IPS-NIHi7 (cell line): Measurements from ENCODE around the gene SDSL.
A peak's percentile ranks its signal among the peaks of the same experiment; 100 is the strongest.

Experiments
- DNase-seq: peaks from one replicate; pipeline ENCODE4 v3.0.0; 2012; ENCODE audit warnings: mixed read lengths; ENCODE audit errors: extremely low spot score

Gene SDSL

DNA sequence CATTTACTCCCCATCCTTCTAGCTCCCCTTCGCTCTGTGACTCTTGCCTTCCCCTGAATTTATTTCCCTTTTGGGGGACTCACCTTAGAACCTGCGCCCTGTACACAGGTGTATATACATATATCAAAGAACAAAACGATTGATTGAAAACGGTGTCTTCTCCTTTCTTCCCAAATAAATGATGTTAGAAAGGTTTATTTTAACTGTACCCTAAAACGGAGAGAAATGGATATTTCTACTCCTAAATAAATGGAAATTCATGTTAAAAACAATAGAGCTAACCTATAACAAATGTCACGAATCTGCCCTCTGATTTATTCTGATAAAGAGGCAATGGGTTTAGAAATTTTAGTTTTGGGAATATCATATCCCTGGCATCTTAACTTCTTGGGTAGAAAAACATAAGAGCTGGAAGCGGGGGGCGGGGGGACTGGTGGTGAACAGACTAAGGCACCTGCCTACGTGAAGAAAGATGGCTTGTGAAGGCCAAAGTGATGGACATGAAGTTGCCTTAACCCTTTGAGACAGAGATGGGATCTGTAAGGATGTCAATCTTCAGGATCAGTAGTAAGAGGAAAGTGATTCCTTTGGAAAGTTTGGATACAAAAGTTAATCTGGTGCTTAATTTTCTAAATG, 58.3 kb downstream of the SDSL start:
- no peak for DNase-seq

- DNase-seq = peak; percentile 67
Measured at GRCh38 chr12:113482334-113482733, 60.2 kb downstream of the SDSL start.

DNA sequence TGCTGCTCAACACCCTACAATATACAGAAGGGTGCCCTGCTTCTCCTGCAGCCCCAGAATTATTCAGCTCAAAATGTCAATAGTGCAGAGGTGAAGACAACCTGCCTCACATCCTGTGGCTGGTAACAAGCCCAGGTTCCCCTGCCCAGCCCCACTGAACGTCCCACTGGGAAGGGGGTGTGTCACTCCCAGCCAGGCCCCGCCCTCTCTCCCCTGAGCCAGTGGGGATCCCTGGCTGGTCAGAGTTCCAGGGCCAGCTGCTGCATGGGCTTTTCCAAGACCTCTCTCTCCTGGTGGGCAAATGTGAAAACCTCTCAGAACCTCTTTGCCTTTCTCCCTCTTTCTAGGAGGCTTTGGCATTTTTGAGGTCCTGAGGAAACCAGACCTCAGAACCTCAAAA, 63.1 kb downstream of the SDSL start:
- DNase-seq = peak; percentile 81

GRCh38 chr12:113486722-113487121, 64.5 kb downstream of the SDSL start:
- DNase-seq = no peak
